Measurements from ENCODE around the gene TMEM237.
"Not testable (repeated sequence)": the region's sequence is repeated elsewhere in the genome, so short reads cannot be mapped to it uniquely, and the experiment has no call there.

The TMEM237 gene

GRCh38 chr2:201643216-201643890 lies at the start of gene TMEM237:
TSS of gene TMEM237 (minus strand) at chr2:201643503. CDS start at chr2:201643400, 103 bp downstream.
- DNase-seq (ENCODE audit: low read depth in 2 of 3, low spot score in 2 of 3), result peak in 2 of 3 experiments; percentile 20 to 24

- no peak for DNase-seq (ENCODE audit: low read depth in 2 of 3, low spot score in 2 of 3)
Measured at GRCh38 chr2:201685156-201685555, 41.9 kb upstream of the TMEM237 start.

GRCh38 chr2:201680743-201681142 lies 37.4 kb upstream of the TMEM237 start:
- no peak for DNase-seq (ENCODE audit: low read depth in 2 of 3, low spot score in 2 of 3)

- DNase-seq (ENCODE audit: low read depth in 2 of 3, low spot score in 2 of 3), result no peak
Measured at GRCh38 chr2:201678401-201678800, 35.1 kb upstream of the TMEM237 start.

- no peak for DNase-seq (ENCODE audit: low read depth in 2 of 3, low spot score in 2 of 3)
Measured at GRCh38 chr2:201675454-201675853, 32.2 kb upstream of the TMEM237 start.

- DNase-seq (ENCODE audit: low read depth in 2 of 3, low spot score in 2 of 3), result no peak
Measured at GRCh38 chr2:201674794-201675193, 31.5 kb upstream of the TMEM237 start.

GRCh38 chr2:201674298-201674697 lies 31.0 kb upstream of the TMEM237 start:
- no peak for DNase-seq (ENCODE audit: low read depth in 2 of 3, low spot score in 2 of 3)

- no peak for DNase-seq (ENCODE audit: low read depth in 2 of 3, low spot score in 2 of 3)
Measured at GRCh38 chr2:201673546-201673945, 30.2 kb upstream of the TMEM237 start.

GRCh38 chr2:201671205-201671604 lies 27.9 kb upstream of the TMEM237 start:
- DNase-seq (ENCODE audit: low read depth in 2 of 3, low spot score in 2 of 3), result not testable (repeated sequence)

- DNase-seq (ENCODE audit: low read depth in 2 of 3, low spot score in 2 of 3), result no peak
Measured at GRCh38 chr2:201669865-201670264, 26.6 kb upstream of the TMEM237 start.

GRCh38 chr2:201668402-201668910 lies 25.2 kb upstream of the TMEM237 start:
- no peak for DNase-seq (ENCODE audit: low read depth in 2 of 3, low spot score in 2 of 3)

GRCh38 chr2:201664334-201664733 lies 21.0 kb upstream of the TMEM237 start:
- no peak for DNase-seq (ENCODE audit: low read depth in 2 of 3, low spot score in 2 of 3)

GRCh38 chr2:201661366-201661765 lies 18.1 kb upstream of the TMEM237 start:
- DNase-seq (ENCODE audit: low read depth in 2 of 3, low spot score in 2 of 3), result no peak

- no peak for DNase-seq (ENCODE audit: low read depth in 2 of 3, low spot score in 2 of 3)
Measured at GRCh38 chr2:201660293-201660895, 17.1 kb upstream of the TMEM237 start.

- no peak for DNase-seq (ENCODE audit: low read depth in 2 of 3, low spot score in 2 of 3)
Measured at GRCh38 chr2:201656740-201657139, 13.4 kb upstream of the TMEM237 start.

GRCh38 chr2:201656102-201656501 lies 12.8 kb upstream of the TMEM237 start:
- no peak for DNase-seq (ENCODE audit: low read depth in 2 of 3, low spot score in 2 of 3)

GRCh38 chr2:201654616-201655384 lies 11.5 kb upstream of the TMEM237 start:
- DNase-seq (ENCODE audit: low read depth in 2 of 3, low spot score in 2 of 3), result no peak

GRCh38 chr2:201653221-201653620 lies 9.9 kb upstream of the TMEM237 start:
- DNase-seq (ENCODE audit: low read depth in 2 of 3, low spot score in 2 of 3), result no peak

GRCh38 chr2:201649442-201649841 lies 6.1 kb upstream of the TMEM237 start:
- no peak for DNase-seq (ENCODE audit: low read depth in 2 of 3, low spot score in 2 of 3)

- no peak for DNase-seq (ENCODE audit: low read depth in 2 of 3, low spot score in 2 of 3)
Measured at GRCh38 chr2:201647431-201647830, 4.1 kb upstream of the TMEM237 start.

GRCh38 chr2:201644001-201644400 lies 698 bp upstream of the TMEM237 start:
- no peak for DNase-seq (ENCODE audit: low read depth in 2 of 3, low spot score in 2 of 3)

Measured in activated CD8-positive, alpha-beta memory T cell treated with anti-CD3 and anti-CD28 coated beads for 48 hours (primary cell).